ENCODE data around the gene COPS9.

DNA sequence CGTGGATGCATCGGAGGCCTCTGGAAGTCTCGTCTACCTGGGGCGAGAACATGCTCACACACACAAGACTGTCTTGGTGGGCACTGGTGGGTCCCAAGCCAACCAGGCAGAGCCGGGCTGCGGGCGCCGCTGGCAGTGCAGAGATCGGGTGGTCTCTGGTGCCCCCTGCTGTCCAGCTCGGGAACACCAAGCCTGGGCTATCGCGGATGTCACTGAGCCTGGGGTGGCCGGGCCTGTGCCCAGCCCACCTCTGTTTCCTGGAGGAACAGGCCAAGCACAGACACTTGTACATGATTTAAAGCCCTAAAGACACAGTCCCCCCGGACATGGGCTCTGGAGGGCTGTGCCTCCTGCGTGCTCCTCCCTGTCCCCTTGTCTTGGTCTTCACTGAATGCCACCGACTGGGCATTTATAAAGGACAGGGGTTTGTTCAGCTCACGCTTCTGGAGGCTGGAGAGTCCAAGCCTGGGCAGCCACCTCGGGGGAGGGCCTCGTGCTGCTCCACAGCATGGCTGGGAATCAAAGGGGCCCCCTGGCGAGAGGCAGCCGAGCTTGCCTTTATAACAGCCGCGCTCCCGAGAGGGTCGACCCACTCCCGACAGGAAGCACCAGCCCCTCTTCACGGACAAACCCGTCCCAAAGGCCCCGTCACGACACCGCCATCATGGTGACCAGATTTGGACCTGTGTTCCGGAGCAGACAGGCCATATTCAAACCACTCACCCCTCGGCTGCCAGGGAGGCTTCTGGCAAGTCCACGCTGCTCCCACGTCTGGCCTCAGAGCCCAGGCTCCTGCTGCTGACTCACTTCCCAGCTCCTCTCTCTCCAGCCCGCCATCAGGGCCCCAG, 7.9 kb upstream of the COPS9 start:
- TF ChIP-seq, protein P1, sequence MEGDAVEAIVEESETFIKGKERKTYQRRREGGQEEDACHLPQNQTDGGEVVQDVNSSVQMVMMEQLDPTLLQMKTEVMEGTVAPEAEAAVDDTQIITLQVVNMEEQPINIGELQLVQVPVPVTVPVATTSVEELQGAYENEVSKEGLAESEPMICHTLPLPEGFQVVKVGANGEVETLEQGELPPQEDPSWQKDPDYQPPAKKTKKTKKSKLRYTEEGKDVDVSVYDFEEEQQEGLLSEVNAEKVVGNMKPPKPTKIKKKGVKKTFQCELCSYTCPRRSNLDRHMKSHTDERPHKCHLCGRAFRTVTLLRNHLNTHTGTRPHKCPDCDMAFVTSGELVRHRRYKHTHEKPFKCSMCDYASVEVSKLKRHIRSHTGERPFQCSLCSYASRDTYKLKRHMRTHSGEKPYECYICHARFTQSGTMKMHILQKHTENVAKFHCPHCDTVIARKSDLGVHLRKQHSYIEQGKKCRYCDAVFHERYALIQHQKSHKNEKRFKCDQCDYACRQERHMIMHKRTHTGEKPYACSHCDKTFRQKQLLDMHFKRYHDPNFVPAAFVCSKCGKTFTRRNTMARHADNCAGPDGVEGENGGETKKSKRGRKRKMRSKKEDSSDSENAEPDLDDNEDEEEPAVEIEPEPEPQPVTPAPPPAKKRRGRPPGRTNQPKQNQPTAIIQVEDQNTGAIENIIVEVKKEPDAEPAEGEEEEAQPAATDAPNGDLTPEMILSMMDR (conservative IDR thresholded peaks at IDR 0.05; ENCODE audit: low read depth in 2 of 2), result peak; percentile 83 to 97
- TF ChIP-seq POLR2AphosphoS5 (IDR thresholded peaks at IDR 0.05; ENCODE audit: low read depth), result no peak
- TF ChIP-seq ZNF331 (CRISPR knock-in tag; IDR thresholded peaks at IDR 0.05; ENCODE audit: low read depth), result no peak
- TF ChIP-seq EZH2 (IDR thresholded peaks at IDR 0.05; ENCODE audit: low read depth, unreplicated experiment), result no peak
- TF ChIP-seq, protein P2, sequence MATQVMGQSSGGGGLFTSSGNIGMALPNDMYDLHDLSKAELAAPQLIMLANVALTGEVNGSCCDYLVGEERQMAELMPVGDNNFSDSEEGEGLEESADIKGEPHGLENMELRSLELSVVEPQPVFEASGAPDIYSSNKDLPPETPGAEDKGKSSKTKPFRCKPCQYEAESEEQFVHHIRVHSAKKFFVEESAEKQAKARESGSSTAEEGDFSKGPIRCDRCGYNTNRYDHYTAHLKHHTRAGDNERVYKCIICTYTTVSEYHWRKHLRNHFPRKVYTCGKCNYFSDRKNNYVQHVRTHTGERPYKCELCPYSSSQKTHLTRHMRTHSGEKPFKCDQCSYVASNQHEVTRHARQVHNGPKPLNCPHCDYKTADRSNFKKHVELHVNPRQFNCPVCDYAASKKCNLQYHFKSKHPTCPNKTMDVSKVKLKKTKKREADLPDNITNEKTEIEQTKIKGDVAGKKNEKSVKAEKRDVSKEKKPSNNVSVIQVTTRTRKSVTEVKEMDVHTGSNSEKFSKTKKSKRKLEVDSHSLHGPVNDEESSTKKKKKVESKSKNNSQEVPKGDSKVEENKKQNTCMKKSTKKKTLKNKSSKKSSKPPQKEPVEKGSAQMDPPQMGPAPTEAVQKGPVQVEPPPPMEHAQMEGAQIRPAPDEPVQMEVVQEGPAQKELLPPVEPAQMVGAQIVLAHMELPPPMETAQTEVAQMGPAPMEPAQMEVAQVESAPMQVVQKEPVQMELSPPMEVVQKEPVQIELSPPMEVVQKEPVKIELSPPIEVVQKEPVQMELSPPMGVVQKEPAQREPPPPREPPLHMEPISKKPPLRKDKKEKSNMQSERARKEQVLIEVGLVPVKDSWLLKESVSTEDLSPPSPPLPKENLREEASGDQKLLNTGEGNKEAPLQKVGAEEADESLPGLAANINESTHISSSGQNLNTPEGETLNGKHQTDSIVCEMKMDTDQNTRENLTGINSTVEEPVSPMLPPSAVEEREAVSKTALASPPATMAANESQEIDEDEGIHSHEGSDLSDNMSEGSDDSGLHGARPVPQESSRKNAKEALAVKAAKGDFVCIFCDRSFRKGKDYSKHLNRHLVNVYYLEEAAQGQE (IDR thresholded peaks at IDR 0.05; ENCODE audit: unreplicated experiment), result no peak
- no peak for TF ChIP-seq EZH2phosphoT487 (IDR thresholded peaks at IDR 0.05; ENCODE audit: unreplicated experiment)
- no peak for TF ChIP-seq ETS1 (IDR thresholded peaks at IDR 0.05)
- TF ChIP-seq CREB1 (CRISPR knock-in tag; IDR thresholded peaks at IDR 0.05; ENCODE audit: low read depth), result no peak
- TF ChIP-seq STAT1 (IDR thresholded peaks at IDR 0.05; ENCODE audit: unreplicated experiment), result no peak
- TF ChIP-seq JUNB (IDR thresholded peaks at IDR 0.05; ENCODE audit: unreplicated experiment), result no peak
- TF ChIP-seq ZNF462 (CRISPR knock-in tag; IDR thresholded peaks at IDR 0.05), result no peak

Measured in GM23338 (cell line).